NCI-H526 treated with DMSO at 0.1 percent for 48 hours (cell line): Measurements from ENCODE around the gene USF1.
"Not testable (repeated sequence)": the region's sequence is repeated elsewhere in the genome, so short reads cannot be mapped to it uniquely, and the experiment has no call there.

Experiments used
- DNase-seq: peaks from one replicate; lab custom pipeline; 2025; lab: John Stamatoyannopoulos, UW

USF1 gene

GRCh38 chr1:161048949-161049722, 3.4 kb upstream of the USF1 start:
- DNase-seq = no peak

DNA sequence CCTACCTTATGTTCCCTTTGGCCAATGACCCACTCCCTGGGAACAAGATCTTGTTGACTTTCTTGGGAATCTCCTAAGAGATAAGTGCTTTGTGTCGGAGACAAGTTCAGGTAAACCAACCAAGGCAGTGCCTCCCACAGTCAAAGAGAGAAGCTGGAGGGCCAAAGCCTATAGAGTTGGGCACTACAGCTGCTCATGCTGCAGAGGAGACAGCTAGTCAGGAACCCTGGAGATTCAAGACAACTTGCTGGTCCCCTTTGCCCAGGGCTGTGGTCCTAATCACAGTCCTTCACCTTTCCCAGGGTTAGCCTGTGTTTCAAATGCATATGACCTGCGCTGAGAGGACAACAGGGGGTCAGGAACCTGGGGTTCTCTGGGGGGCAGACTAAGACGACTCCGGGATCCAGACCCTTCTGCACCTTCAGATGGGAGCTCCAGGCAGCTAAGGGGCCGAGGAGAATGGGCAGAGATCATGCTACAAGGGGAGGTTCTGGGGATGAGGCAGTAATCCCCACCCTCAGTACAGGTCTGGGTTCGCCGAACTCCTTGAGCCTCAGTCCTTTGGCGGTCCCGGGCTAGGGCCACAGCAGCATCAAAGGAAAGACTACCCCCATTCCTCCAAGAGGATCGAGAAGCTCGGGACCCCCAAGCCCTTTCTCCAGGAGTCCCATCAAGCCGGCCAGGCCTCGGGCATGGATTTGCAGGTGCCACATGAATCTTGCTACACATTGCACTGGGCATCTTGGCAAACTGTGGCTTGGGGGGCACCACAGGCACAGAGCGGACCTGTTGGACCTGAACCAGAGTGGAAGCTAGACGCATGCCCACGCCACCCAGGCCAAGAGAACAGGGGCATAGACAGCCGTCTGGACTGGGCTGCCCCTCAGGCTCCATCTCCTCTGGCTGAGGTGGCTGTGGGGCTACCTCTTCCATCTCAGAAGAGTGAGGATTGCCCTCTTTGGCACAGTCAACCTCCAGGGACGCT, 2.0 kb upstream of the USF1 start:
- no peak for DNase-seq

DNA sequence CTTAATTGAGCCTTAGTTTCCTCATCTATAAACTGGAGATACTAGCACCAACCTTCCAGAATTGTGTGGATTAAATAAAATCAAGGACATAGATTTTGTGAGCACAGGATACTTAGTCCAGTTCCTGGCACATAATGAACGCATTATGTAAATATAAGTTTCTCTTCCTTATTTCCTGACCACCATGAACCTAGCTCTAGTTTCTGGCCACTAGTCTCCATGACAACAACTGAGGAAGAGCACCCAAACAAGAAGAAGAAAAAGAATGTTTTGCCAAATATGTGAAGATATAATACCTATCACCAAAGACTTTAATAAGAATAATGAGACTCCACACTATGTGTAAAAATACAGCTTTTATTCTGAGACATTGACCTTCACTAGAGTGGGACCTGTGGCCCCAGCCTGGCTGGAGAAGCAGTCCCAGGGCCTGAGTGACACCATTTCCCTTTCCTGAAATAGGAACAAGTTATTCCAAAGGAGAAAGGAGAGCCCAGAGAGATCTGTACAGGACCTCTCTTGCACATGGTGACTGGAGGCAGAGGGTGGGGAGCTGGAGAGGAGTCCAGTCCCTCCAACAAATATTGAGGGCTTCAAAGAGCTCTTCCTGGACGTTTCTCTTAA, 940 bp upstream of the USF1 start:
- no peak for DNase-seq

- peak; percentile 81 for DNase-seq
These were observed 655 bp downstream of the USF1 start for GRCh38 chr1:161044908-161045735.

- no peak for DNase-seq
These were observed 1.3 kb downstream of the USF1 start for GRCh38 chr1:161044535-161044907.

- no peak for DNase-seq
These were observed 6.2 kb downstream of the USF1 start for GRCh38 chr1:161039546-161039945.

GRCh38 chr1:161039154-161039545, 6.6 kb downstream of the USF1 start:
- no peak for DNase-seq

GRCh38 chr1:161038523-161039153, 7.1 kb downstream of the USF1 start, which contains the start of gene TSTD1:
TSS of gene TSTD1 (minus strand) at chr1:161038964. CDS start at chr1:161038889, 75 bp downstream.
- DNase-seq = peak; percentile 75

GRCh38 chr1:161037661-161038522, 7.9 kb downstream of the USF1 start:
- DNase-seq = no peak

DNA sequence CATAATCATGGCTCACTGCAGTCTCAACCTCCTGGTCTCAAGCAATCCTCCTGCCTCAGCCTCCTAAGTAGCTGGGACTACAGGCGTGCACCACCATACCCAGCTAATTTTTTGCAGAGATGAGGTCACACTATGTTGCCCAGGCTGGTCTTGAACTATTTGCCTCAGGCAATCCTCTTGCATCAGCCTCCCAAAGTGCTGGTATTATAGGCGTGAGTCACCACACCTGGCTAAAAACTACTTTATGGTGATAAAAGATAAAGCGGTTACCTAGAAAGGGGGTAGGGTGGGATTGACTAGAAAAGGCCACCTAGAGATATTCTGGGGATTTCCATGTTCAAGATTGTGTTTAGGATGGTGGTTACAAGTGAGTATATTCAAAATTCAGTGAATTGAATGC, 12.0 kb downstream of the USF1 start:
- DNase-seq = no peak

- DNase-seq = no peak
These were observed 13.4 kb downstream of the USF1 start for GRCh38 chr1:161032409-161032808.

DNA sequence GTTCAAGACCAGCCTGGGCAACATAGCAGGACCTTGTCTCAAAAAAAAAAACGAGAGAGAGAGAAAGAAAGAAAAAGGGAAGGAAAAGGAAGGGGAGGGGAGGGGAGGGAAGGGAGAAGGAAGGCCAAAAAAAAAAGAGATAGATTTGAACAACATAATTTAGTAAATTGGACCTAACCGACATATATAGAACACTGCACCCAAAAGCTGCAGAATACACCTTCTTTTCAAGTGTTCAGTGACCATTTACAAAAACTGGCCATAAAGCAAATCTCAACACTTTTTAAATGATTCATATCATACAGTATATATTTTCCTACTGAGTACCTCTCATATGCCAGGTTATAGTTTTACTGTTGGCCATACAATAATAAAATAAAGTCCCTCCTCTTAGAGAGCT, 13.9 kb downstream of the USF1 start:
- DNase-seq = no peak

- not testable (repeated sequence) for DNase-seq
These were observed 16.3 kb downstream of the USF1 start for GRCh38 chr1:161029466-161029865.

DNA sequence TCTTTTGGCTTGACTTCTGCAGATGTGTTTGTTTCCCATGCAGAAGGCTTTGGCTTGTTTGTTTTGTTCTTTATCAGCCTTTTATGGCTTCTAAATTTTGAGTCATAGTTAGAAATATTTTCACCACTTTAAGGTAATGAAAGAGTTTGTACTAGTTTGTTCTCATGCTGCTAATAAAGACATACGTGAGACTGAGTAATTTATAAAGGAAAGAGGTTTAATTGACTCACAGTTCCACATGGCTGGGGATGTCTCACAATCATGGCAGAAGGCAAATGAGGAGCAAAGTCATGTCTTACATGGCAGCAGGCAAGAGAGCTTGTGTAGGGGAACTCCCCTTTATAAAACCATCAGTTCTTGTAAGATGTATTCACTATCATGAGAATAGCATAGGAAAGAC, 18.8 kb downstream of the USF1 start:
- DNase-seq = not testable (repeated sequence)

DNA sequence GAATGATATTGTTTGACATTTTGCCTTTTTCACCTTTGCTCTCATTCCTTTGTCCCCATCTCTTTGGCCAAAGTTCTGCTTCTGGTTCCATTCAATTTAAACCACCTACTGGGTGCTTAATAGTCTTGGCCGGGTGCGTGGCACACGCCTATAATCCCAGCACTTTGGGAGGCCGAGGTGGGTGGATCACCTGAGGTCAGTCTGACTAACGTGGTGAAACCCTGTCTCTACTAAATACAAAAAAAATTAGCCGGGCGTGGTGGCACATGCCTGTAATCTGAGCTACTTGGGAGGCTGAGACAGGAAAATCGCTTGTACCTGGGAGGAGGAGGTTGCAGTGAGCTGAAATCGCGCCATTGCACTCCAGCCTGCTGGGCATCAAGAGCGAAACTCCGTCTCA, 23.3 kb downstream of the USF1 start:
- DNase-seq = not testable (repeated sequence)

GRCh38 chr1:161021970-161022353, 23.8 kb downstream of the USF1 start:
- DNase-seq = no peak

GRCh38 chr1:161021165-161021969, 24.4 kb downstream of the USF1 start:
- peak; percentile 100 for DNase-seq

- peak; percentile 94 for DNase-seq
These were observed 25.1 kb downstream of the USF1 start, which contains the start of gene F11R for GRCh38 chr1:161020509-161021164. TSS of gene F11R (minus strand) at chr1:161021152. CDS start at chr1:161021073, 79 bp downstream.
